HEK293 (cell line): Measurements from ENCODE around the gene APBA1.

Experiments used
- CTCF ChIA-PET: fragments of 350-600 bp; formaldehyde crosslinking; extraction: SDS; loops from one replicate; lab custom pipeline; 2021; ENCODE audit warnings: antibody characterized with exemption; lab: Yijun Ruan, JAX
- POLR2A ChIA-PET: fragments of 300-600 bp; formaldehyde crosslinking; extraction: SDS; loops from one replicate; lab custom pipeline; 2020; ENCODE audit warnings: antibody characterized with exemption, inconsistent platforms; lab: Yijun Ruan, JAX
- H3K27ac ChIP-seq: fragments of 200-500 bp; sonication (Bioruptor generic); 2 replicates; pipeline ENCODE4 v1.5.1; 2014; ENCODE audit warnings: low read depth, low read length, control low read depth, inconsistent platforms; ENCODE audit errors: extremely low read depth
- H3K36me3 ChIP-seq, 2 experiments: fragments of 200-500 bp in 1 of 2; sonication (Bioruptor generic) in 1 of 2; 1 replicate in 1 of 2; 2 replicates in 1 of 2; pipeline ENCODE4 v1.5.1; 2014 to 2017; ENCODE audit warnings: inconsistent platforms in 2 of 2, low read length in 2 of 2; ENCODE audit not compliant: control insufficient read depth in 2 of 2, insufficient read depth in 1 of 2
- H3K4me1 ChIP-seq: fragments of 200-500 bp; sonication (Bioruptor generic); 2 replicates; pipeline ENCODE4 v1.5.1; 2014; ENCODE audit warnings: mild to moderate bottlenecking, low read length, inconsistent platforms; ENCODE audit not compliant: control insufficient read depth, insufficient read depth
- H3K4me3 ChIP-seq: 2 replicates; pipeline ENCODE4 v1.5.1; 2011; ENCODE audit warnings: low read depth, mild to moderate bottlenecking, control low read depth, low read length, moderate library complexity
- H3K9me3 ChIP-seq: fragments of 200-500 bp; sonication (Bioruptor generic); 2 replicates; pipeline ENCODE4 v1.5.1; 2014; ENCODE audit warnings: low read depth, low read length, inconsistent platforms; ENCODE audit not compliant: control insufficient read depth, insufficient read depth
- SP3 ChIP-seq: fragments of 450-650 bp; formaldehyde crosslinking; IDR thresholded peaks from 2 replicates; pipeline ENCODE4 v1.5.1; 2016; ENCODE audit warnings: missing biosample characterization, missing genetic modification characterization
- TCF7L2 ChIP-seq: IDR thresholded peaks from 2 replicates; pipeline ENCODE4 v1.6.1; 2011; ENCODE audit warnings: low read depth, mild to moderate bottlenecking, inconsistent platforms, low read length, moderate library complexity, borderline replicate concordance
- ZNF132 ChIP-seq: fragments of 450-650 bp; formaldehyde crosslinking; IDR thresholded peaks from 2 replicates; pipeline ENCODE4 v1.5.1; 2017; ENCODE audit warnings: missing biosample characterization, missing genetic modification characterization, borderline replicate concordance
- ZNF324 ChIP-seq: fragments of 450-650 bp; formaldehyde crosslinking; IDR thresholded peaks from 2 replicates; pipeline ENCODE4 v1.5.1; 2016; ENCODE audit warnings: missing biosample characterization, missing genetic modification characterization
- ZNF341 ChIP-seq: fragments of 450-650 bp; formaldehyde crosslinking; IDR thresholded peaks from 2 replicates; pipeline ENCODE4; 2016; ENCODE audit warnings: low read depth, missing biosample characterization, missing genetic modification characterization
- ZNF585B ChIP-seq: fragments of 450-650 bp; formaldehyde crosslinking; IDR thresholded peaks from 2 replicates; pipeline ENCODE4 v1.5.1; 2016; ENCODE audit warnings: missing biosample characterization, missing genetic modification characterization
- ZNF626 ChIP-seq: fragments of 450-650 bp; sonication (Bioruptor Pico); formaldehyde crosslinking; IDR thresholded peaks from 2 replicates; pipeline ENCODE4 v1.5.1; 2018; ENCODE audit warnings: missing biosample characterization, missing genetic modification characterization, inconsistent platforms
- ZNF768 ChIP-seq: fragments of 450-650 bp; formaldehyde crosslinking; IDR thresholded peaks from 2 replicates; pipeline ENCODE4 v1.5.1; 2018; ENCODE audit warnings: missing biosample characterization, mild to moderate bottlenecking, missing genetic modification characterization
- ZNF830 ChIP-seq: fragments of 450-650 bp; IDR thresholded peaks from 2 replicates; pipeline ENCODE4 v1.5.0; 2018; ENCODE audit warnings: missing biosample characterization, missing genetic modification characterization, low read depth, mild to moderate bottlenecking, moderate library complexity
- TF ChIP-seq, protein P1 (sequence below): fragments of 450-650 bp; formaldehyde crosslinking; IDR thresholded peaks from 2 replicates; pipeline ENCODE4 v1.5.1; 2017; ENCODE audit warnings: missing biosample characterization, mild to moderate bottlenecking, missing genetic modification characterization, moderate library complexity
- TF ChIP-seq, protein P2 (sequence below): fragments of 450-650 bp; formaldehyde crosslinking; IDR thresholded peaks from 2 replicates; pipeline ENCODE4 v1.5.1; 2016; ENCODE audit warnings: missing biosample characterization, missing genetic modification characterization
- TF ChIP-seq, protein P3 (sequence below): fragments of 450-650 bp; formaldehyde crosslinking; IDR thresholded peaks from 2 replicates; pipeline ENCODE4 v1.5.1; 2016; ENCODE audit warnings: missing biosample characterization, missing genetic modification characterization
- TF ChIP-seq, protein P4 (sequence below): fragments of 450-650 bp; formaldehyde crosslinking; IDR thresholded peaks from 2 replicates; pipeline ENCODE4 v1.5.1; 2016; ENCODE audit warnings: missing biosample characterization, missing genetic modification characterization
- TF ChIP-seq, protein P5 (sequence below): fragments of 450-650 bp; formaldehyde crosslinking; IDR thresholded peaks from 2 replicates; pipeline ENCODE4 v1.5.1; 2017; ENCODE audit warnings: missing biosample characterization, missing genetic modification characterization

The APBA1 gene

DNA sequence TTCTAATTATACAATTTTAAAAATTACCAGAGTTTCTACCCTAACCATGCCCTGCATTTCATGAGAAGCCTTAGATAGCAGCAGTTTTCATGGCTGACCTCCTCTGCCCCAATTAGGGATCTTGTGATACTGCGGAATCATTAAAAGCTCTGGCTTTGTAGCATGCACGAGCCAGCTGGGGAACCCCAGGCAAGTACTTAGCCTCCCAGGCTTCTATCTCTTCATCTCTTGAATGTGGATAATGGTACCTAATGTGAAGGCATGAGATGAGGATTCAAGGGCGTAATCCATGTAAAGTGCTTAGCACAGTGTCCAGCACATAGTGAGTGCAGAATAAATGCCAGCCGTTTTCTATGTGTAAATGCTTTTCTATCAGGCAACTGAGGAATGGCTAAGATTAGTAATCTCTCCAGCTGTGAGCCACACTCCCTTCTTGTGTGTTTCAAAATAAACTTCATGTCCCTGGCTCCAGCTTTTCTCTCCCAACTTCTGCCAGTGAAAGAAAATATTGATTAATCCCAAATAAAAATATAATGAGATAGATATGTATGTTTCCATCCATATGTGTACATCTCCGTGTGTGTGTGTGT lies 88.4 kb downstream of the APBA1 start:
- H3K4me1 ChIP-seq = no peaks in the 10 kb centered on the region
- ChIA-PET CTCF (no interaction called here), POLR2A (interaction anchor here (1.2 kb wide), 1 partner anchor 10 kb away, joined by 3 read pairs; no protein-coding TSS in a partner anchor)
- H3K9me3 ChIP-seq = no peaks in the 10 kb centered on the region
- no peak overlapping the region for H3K27ac ChIP-seq
- no peak for TF ChIP-seq ZNF830 (tag by site-specific recombination)
- no peaks in the 10 kb centered on the region for H3K36me3 ChIP-seq
- H3K4me3 ChIP-seq = no peak overlapping the region

DNA sequence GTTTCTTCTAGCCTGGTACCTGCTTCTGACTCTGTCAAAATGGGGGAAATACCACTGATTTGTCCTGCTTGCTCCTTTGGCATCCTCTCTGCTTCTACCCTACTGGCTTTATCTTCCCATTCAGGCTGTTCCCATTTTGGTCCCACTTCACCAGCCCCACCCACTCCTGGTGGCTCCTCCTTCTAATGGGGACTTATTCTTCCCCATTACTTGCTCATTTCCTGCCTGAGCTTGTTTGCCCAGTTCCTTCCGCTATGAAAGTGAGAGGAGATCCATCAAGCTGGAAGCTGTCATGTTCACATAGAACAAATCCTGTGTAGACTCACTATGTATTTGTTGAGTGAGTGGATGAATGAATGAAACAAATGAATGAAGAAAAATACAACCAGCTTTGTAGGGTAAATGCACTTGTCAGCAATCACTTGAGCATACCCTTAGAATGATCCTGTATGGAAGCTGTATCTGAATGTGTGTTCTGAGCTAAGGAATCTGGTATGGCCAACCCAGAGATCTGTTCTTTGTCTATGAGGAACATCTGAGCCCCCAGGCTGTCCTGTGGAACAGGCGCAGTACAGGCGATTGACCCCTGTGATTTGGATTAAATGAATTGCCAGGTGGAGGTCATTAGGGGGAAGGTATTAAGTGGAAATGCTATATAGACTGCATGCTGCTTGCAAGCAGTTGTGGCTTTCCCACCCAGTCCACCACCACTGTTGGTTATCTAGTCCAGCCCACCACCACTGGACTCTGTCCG lies 89.5 kb downstream of the APBA1 start:
- no peak for TF ChIP-seq ZNF626 (tag by site-specific recombination)
- TF ChIP-seq, protein P1, sequence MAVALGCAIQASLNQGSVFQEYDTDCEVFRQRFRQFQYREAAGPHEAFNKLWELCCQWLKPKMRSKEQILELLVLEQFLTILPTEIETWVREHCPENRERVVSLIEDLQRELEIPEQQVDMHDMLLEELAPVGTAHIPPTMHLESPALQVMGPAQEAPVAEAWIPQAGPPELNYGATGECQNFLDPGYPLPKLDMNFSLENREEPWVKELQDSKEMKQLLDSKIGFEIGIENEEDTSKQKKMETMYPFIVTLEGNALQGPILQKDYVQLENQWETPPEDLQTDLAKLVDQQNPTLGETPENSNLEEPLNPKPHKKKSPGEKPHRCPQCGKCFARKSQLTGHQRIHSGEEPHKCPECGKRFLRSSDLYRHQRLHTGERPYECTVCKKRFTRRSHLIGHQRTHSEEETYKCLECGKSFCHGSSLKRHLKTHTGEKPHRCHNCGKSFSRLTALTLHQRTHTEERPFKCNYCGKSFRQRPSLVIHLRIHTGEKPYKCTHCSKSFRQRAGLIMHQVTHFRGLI (tag by site-specific recombination) = no peak
- TF ChIP-seq, all 188 proteins: peak for 0
- H3K27ac ChIP-seq = no peak overlapping the region
- no peaks in the 10 kb centered on the region for H3K4me1 ChIP-seq
- H3K4me3 ChIP-seq = no peak overlapping the region
- CTCF ChIA-PET = interaction anchor here (0.7 kb wide), 1 partner anchor 61 kb away, joined by 3 read pairs; no protein-coding TSS in a partner anchor
- H3K36me3 ChIP-seq = no peaks in the 10 kb centered on the region
- H3K9me3 ChIP-seq = no peaks in the 10 kb centered on the region
- POLR2A ChIA-PET = interaction anchor here (1.2 kb wide), 1 partner anchor 9 kb away, joined by 3 read pairs; no protein-coding TSS in a partner anchor

DNA sequence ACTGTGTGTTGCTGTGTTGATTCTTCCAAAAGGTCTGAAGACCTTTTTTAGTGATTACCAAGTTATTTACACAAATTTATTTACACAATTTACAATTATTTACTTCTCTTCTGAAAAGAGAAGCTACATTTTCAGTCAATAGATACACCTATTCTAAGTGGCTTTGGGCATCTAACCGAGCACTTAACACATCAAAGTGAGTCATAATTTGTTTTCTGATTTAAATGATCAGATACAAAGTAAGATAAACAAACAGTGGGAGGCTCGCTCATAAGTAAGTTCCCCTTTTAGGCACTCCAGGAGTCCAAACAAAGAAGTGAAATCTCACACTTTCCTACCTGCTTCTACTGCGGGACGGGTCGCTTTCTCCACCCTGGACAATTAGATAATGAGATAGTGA lies 90.2 kb downstream of the APBA1 start:
- no peaks in the 10 kb centered on the region for H3K4me1 ChIP-seq

DNA sequence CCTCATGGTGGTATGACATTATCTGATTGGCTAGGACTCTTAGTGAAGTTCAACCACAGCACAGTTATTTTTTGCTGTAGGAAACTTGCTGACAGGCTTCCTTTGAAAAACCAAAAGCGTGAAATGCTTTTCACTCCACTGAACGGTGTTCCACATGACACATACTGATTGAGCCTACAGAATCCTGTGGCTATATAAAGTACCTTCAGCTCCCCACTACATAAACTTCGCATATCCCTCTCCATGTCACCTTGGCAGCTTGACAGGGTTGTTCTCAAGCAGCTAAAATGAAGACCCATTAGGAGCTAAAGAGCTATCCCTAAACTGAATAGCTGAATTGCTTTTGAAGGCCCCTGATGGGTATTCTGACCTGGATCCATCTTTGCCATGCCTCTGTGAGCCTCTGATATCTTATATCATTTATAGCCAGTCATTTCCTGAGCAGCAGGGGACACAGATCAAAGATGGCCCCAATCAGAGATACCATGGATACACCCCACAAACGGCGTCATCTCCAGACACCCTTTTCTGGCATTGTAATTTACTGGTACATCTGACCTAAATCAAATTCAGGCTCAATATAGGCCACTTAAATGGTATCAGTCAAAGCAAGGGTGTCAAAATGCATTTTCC lies 91.5 kb downstream of the APBA1 start:
- ChIA-PET CTCF (interaction anchor here (0.6 to 1.3 kb wide), 4 partner anchors 26 to 338 kb away, joined by 3 to 5 read pairs (median 4); no protein-coding TSS in a partner anchor), POLR2A (no interaction called here)
- H3K4me1 ChIP-seq = no peaks in the 10 kb centered on the region
- H3K27ac ChIP-seq = no peak overlapping the region
- no peaks in the 10 kb centered on the region for H3K36me3 ChIP-seq
- TF ChIP-seq ZNF768 (tag by site-specific recombination) (no peak), SP3 (tag by site-specific recombination) (no peak), ZNF132 (tag by site-specific recombination) (no peak), ZNF585B (tag by site-specific recombination) (no peak), ZNF324 (tag by site-specific recombination) (no peak)
- TF ChIP-seq, protein P2, sequence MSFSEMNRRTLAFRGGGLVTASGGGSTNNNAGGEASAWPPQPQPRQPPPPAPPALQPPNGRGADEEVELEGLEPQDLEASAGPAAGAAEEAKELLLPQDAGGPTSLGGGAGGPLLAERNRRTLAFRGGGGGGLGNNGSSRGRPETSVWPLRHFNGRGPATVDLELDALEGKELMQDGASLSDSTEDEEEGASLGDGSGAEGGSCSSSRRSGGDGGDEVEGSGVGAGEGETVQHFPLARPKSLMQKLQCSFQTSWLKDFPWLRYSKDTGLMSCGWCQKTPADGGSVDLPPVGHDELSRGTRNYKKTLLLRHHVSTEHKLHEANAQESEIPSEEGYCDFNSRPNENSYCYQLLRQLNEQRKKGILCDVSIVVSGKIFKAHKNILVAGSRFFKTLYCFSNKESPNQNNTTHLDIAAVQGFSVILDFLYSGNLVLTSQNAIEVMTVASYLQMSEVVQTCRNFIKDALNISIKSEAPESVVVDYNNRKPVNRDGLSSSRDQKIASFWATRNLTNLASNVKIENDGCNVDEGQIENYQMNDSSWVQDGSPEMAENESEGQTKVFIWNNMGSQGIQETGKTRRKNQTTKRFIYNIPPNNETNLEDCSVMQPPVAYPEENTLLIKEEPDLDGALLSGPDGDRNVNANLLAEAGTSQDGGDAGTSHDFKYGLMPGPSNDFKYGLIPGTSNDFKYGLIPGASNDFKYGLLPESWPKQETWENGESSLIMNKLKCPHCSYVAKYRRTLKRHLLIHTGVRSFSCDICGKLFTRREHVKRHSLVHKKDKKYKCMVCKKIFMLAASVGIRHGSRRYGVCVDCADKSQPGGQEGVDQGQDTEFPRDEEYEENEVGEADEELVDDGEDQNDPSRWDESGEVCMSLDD (tag by site-specific recombination) = no peak
- TF ChIP-seq, protein P3, sequence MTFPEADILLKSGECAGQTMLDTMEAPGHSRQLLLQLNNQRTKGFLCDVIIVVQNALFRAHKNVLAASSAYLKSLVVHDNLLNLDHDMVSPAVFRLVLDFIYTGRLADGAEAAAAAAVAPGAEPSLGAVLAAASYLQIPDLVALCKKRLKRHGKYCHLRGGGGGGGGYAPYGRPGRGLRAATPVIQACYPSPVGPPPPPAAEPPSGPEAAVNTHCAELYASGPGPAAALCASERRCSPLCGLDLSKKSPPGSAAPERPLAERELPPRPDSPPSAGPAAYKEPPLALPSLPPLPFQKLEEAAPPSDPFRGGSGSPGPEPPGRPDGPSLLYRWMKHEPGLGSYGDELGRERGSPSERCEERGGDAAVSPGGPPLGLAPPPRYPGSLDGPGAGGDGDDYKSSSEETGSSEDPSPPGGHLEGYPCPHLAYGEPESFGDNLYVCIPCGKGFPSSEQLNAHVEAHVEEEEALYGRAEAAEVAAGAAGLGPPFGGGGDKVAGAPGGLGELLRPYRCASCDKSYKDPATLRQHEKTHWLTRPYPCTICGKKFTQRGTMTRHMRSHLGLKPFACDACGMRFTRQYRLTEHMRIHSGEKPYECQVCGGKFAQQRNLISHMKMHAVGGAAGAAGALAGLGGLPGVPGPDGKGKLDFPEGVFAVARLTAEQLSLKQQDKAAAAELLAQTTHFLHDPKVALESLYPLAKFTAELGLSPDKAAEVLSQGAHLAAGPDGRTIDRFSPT = no peak
- TF ChIP-seq, protein P4, sequence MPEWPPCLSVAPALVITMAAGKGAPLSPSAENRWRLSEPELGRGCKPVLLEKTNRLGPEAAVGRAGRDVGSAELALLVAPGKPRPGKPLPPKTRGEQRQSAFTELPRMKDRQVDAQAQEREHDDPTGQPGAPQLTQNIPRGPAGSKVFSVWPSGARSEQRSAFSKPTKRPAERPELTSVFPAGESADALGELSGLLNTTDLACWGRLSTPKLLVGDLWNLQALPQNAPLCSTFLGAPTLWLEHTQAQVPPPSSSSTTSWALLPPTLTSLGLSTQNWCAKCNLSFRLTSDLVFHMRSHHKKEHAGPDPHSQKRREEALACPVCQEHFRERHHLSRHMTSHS = no peak
- no peak overlapping the region for H3K4me3 ChIP-seq
- no peaks in the 10 kb centered on the region for H3K9me3 ChIP-seq

More for the DNA sequence above, 90.2 kb downstream of the APBA1 start:
- ChIA-PET POLR2A (no interaction called here), CTCF (interaction anchor here (1.3 kb wide), 1 partner anchor 337 kb away, joined by 5 read pairs; no protein-coding TSS in a partner anchor)
- TF ChIP-seq TCF7L2 (peak; percentile 76; the same call in 1 of the 2 replicates), ZNF341 (tag by site-specific recombination) (no peak)
- TF ChIP-seq, protein P5, sequence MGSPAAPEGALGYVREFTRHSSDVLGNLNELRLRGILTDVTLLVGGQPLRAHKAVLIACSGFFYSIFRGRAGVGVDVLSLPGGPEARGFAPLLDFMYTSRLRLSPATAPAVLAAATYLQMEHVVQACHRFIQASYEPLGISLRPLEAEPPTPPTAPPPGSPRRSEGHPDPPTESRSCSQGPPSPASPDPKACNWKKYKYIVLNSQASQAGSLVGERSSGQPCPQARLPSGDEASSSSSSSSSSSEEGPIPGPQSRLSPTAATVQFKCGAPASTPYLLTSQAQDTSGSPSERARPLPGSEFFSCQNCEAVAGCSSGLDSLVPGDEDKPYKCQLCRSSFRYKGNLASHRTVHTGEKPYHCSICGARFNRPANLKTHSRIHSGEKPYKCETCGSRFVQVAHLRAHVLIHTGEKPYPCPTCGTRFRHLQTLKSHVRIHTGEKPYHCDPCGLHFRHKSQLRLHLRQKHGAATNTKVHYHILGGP (tag by site-specific recombination) = 0 out of 2 replicates have a peak, but pooled peaks have one; percentile 18
- no peak overlapping the region for H3K27ac ChIP-seq
- no peaks in the 10 kb centered on the region for H3K36me3 ChIP-seq
- H3K4me3 ChIP-seq = no peak overlapping the region
- H3K9me3 ChIP-seq = no peaks in the 10 kb centered on the region
